Memory B cell (primary cell): ENCODE data around the gene AZIN2.
"Not testable (repeated sequence)": the region's sequence is repeated elsewhere in the genome, so short reads cannot be mapped to it uniquely, and the experiment has no call there.

ENCODE experiments used
- ATAC-seq: fragments of 150-1000 bp; cut with Tn5 transposase; 2 replicates; pipeline ENCODE4 v1.10.0; 2021; ENCODE audit warnings: low read depth, mild to moderate bottlenecking, moderate library complexity
- DNase-seq, 2 donors: peaks; one replicate each; pipeline ENCODE4 v3.0.0; 2022; ENCODE audit warnings: low spot score in 2 of 2
- H3K27ac Mint-ChIP-seq: one replicate; pipeline ENCODE4 v1.8.0; 2022; ENCODE audit warnings: mild to moderate bottlenecking, moderate library complexity, mixed read lengths
- H3K27me3 Mint-ChIP-seq: one replicate; pipeline ENCODE4 v1.8.0; 2022; ENCODE audit warnings: mixed read lengths
- H3K36me3 Mint-ChIP-seq: one replicate; pipeline ENCODE4 v1.8.0; 2022; ENCODE audit warnings: mild to moderate bottlenecking, mixed read lengths
- H3K4me1 Mint-ChIP-seq: one replicate; pipeline ENCODE4 v1.8.0; 2022; ENCODE audit warnings: mixed read lengths
- H3K4me3 Mint-ChIP-seq: one replicate; pipeline ENCODE4 v1.8.0; 2022; ENCODE audit warnings: mild to moderate bottlenecking, moderate library complexity, mixed read lengths
- H3K9me3 Mint-ChIP-seq: one replicate; pipeline ENCODE4 v1.8.0; 2022; ENCODE audit warnings: mixed read lengths

AZIN2 gene

DNA sequence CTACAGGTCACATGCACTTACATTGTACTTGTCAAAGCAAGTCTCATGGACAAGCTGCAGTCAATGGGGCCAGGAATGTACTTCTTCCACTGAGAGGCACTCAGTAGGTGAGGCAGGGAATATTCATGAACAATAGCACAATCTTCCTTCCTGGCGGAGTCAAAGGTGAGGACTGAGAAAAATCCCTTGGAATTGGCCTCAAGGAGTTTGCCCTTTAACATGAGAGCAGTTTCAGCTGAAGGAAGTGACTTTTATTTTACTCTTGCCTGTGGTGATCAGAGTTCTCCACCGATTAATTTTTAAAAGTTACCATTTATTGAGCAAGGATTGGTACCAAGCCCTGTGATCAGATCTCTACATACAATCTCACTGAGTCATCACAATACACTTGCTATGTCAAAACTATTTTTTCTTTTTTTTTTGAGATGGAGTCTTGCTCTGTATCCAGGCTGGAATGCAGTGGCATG lies 33.1 kb upstream of the AZIN2 start:
- DNase-seq (no peak), ATAC-seq (no peak)
- no peak overlapping the region for H3K27ac Mint-ChIP-seq
- H3K4me1 Mint-ChIP-seq: no peaks in the 10 kb centered on the region
- H3K36me3 Mint-ChIP-seq: peaks cover 2% of the 10 kb centered on the region
- no peak overlapping the region for H3K4me3 Mint-ChIP-seq
- peaks cover 3% of the 10 kb centered on the region for H3K9me3 Mint-ChIP-seq
- peaks cover 3% of the 10 kb centered on the region for H3K27me3 Mint-ChIP-seq

DNA sequence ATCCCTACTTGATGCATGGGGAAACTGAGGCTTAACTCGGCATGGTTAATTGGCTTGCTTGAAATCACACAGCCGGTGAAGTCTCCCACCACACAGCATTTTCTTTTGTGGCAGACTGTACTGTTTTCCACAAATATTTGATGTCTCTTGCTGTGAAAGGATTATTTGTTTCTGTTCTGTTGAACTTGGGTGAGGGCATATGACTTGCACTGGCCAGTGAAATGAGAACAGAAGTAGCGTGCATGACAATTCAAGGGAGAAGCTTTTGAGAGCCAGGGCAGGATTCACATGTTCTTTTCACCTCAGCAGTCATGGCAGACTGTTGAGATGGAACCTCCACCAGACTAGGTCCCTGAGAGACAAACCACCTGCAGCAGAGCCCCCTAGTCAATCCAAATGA lies 32.5 kb upstream of the AZIN2 start:
- Mint-ChIP-seq H3K4me1 (no peaks in the 10 kb centered on the region), H3K36me3 (peaks cover 2% of the 10 kb centered on the region), H3K9me3 (peaks cover 3% of the 10 kb centered on the region), H3K27ac (no peak overlapping the region), H3K27me3 (peaks cover 3% of the 10 kb centered on the region), H3K4me3 (no peak overlapping the region)
- no peak for DNase-seq
- no peak for ATAC-seq

DNA sequence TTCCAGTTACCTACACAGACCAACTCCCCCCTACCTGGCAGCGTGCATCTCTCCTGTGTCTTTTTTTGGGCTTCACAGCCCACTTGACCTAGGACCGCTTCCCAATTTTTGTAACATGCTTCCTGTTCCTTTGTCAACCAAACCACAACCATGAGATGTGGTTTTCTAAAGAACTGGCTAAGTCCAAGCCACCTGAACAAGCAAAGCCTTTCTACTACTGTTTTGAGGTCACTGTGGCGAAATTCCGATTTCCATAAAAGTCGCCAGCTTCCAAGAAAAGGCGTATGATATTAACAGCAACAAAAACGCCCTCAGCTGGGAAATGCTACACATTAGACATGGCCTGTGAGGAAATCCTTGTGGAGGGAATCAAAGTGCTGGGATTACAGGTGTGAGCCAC lies 31.6 kb upstream of the AZIN2 start:
- Mint-ChIP-seq H3K4me3 (no peak overlapping the region), H3K27ac (no peak overlapping the region), H3K27me3 (peaks cover 3% of the 10 kb centered on the region), H3K4me1 (no peaks in the 10 kb centered on the region), H3K9me3 (peaks cover 3% of the 10 kb centered on the region), H3K36me3 (peaks cover 2% of the 10 kb centered on the region)
- DNase-seq (no peak), ATAC-seq (no peak)

DNA sequence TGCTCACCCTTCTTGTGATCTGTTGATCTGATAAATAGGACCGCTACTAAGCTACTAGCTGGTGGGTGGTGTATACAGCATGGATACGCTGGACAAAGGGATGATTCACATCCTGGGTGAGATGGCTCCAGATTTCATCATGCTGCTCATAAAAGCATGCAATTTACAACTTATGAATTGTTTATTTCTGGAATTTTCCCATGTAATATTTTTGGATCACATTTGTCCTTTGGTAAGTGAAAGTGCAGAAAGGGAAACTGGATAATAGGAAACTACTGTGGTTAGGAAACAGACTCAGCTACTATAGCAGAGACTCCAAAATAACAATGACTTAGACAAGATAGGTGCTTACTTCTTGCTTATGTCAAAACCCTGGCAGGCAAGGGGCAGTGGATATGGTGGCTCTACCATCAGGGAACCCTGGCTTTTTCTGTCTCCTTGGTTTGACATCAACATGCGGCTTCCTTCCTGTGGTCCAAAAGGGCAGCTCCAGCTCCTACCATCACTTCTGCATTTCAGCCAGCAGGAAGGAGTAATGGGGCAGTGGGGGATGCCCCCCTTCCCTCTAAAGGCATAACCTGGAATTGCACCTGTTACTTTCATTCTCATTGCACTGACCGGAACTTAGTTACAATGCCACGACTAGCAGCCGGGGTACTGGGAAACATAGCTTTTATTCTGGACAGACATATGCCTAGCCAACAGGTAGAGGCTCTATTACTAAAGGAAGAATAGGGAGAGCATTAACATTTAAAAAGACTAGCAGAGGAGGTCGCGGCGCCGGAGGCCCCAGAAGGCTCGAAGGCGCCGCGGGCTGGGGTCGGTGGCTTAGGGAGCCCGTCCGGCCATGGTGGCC lies 30.5 kb upstream of the AZIN2 start:
- Mint-ChIP-seq H3K36me3 (peaks cover 2% of the 10 kb centered on the region), H3K9me3 (peaks cover 3% of the 10 kb centered on the region), H3K27me3 (peaks cover 3% of the 10 kb centered on the region), H3K27ac (no peak overlapping the region), H3K4me3 (no peak overlapping the region), H3K4me1 (peaks cover 4% of the 10 kb centered on the region)
- DNase-seq (no peak), ATAC-seq (no peak)

DNA sequence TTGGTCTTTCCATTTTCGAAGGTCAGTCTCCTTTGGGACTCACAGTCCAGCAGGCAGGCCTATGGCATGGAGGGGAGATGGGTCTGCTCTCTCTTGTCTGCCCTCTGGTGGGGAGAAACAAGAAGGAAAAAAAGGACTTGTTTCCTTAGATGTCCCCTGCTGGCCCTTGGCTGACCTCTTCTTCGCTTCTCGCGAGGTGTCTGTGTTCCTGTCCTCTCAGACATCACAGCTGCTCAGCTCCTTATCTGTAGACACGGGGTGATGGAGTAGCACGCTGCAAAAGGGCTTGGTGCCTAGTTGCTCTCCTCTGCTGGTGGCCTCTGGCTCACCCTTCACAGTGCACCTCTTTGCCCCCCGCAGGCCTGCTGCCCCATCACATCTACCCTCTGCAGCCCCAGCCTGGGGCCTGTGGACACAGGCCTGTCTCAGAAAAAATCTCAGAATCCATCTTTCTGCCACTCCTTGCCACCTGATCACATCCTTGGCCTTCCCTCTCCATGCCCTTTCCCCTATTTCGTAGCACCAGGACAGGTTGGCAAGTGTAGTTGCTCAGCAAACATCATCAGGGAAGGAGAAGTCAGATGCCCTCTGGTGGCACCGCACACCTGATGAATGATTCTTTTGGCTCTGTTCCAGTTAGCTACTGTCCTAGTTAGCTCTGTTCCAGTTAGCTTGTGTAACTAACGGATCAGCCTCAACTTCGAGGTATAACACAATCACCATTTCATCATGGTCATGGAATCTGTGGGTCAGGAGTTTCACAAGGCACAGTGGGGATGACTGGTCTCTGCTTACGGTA lies 25.5 kb upstream of the AZIN2 start:
- Mint-ChIP-seq H3K4me1 (peaks cover 10% of the 10 kb centered on the region), H3K27ac (no peak overlapping the region), H3K4me3 (no peak overlapping the region), H3K27me3 (no peaks in the 10 kb centered on the region), H3K9me3 (peaks cover 6% of the 10 kb centered on the region), H3K36me3 (peaks cover 6% of the 10 kb centered on the region)
- ATAC-seq (no peak), DNase-seq (peak in 1 of 2 donors; percentile 25)

DNA sequence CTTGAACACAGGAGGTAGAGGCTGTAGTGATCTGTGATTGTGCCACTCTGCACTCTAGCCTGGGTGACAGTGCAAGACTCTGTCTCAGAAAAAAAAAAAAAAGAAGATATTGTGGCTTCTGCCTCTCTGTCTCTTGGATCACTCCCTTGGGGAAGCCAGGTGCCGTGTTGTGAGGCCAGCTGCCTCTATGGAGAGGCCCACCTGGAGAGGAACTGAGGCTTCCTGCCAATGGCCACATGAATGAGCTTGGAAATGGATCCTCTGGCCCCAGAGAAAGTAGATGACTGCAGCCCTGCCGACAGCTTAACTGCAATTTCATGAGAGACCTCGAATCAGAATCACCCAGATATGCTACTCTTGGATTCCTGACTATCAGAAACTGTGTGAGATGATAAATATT lies 24.5 kb upstream of the AZIN2 start:
- DNase-seq: no peak
- ATAC-seq: no peak
- H3K9me3 Mint-ChIP-seq: peaks cover 4% of the 10 kb centered on the region
- peaks cover 10% of the 10 kb centered on the region for H3K4me1 Mint-ChIP-seq
- peaks cover 4% of the 10 kb centered on the region for H3K36me3 Mint-ChIP-seq
- H3K27ac Mint-ChIP-seq: no peak overlapping the region
- H3K27me3 Mint-ChIP-seq: no peaks in the 10 kb centered on the region
- no peak overlapping the region for H3K4me3 Mint-ChIP-seq

DNA sequence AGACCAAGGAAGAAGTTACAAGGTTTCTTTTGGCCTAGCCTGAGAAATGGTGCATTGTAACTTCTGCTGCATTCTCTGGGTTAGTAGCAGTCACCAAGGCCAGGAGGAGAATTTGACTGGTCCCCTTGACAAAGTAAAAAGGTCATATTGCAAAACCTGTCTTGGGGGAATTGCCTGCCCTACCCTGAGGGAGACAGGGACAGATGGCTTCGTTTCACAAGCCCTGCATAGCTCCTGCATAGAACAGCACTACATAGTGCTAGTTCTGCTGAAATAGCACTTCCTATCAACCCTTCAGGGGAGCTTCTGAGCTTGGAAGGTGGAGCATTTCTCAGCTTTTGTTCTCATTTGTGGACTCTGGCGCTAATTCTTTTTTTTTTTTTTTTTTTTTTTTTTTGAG lies 23.9 kb upstream of the AZIN2 start:
- DNase-seq: no peak
- no peak for ATAC-seq
- H3K36me3 Mint-ChIP-seq: peaks cover 7% of the 10 kb centered on the region
- peaks cover 7% of the 10 kb centered on the region for H3K9me3 Mint-ChIP-seq
- no peak overlapping the region for H3K4me3 Mint-ChIP-seq
- peaks cover 10% of the 10 kb centered on the region for H3K4me1 Mint-ChIP-seq
- no peak overlapping the region for H3K27ac Mint-ChIP-seq
- no peaks in the 10 kb centered on the region for H3K27me3 Mint-ChIP-seq

DNA sequence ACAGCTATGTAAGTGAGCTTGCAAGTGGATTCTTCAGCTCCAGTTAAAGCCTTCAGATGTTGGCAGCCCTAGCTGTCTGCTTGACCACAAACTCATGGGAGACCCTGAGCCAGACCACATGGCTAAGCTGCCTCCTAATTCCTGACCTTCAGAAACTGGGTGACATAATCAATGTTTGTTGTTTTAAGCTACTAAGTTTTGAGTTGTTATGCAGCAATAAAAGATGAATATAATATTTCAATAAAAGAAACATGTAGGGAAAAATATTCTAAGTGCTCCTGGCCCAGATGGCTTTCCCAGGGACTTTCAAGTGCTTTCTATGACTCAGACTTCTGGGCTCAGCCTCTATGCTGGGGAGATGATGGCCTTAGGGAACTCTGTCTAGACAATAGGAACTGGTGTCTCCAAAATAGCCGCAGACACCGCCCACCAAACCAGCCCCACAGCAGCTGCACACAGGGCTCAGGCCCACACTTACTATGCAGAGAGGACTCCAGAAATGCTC lies 20.3 kb upstream of the AZIN2 start:
- H3K27me3 Mint-ChIP-seq: no peaks in the 10 kb centered on the region
- DNase-seq: no peak

DNA sequence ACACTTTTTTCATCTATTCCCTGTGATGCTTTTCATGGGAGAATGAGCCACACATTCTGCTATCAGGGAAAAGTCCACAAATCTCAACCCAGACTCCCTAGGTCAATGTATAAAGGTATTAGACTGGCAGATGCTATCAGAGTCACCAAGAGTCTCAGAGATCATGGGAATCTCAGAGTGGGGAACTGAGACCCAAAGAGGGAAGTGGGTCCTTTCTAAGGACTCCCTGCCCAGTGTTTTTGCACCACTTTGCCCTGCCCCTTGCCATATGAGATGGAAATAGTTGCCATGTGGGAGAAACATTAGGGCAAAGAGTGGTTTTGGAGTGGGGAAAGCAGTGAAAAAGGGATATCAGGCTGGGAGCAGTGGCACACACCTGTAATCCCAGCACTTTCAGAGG lies 19.1 kb upstream of the AZIN2 start:
- Mint-ChIP-seq H3K4me1 (peaks cover 4% of the 10 kb centered on the region), H3K27ac (no peak overlapping the region), H3K36me3 (peaks cover 16% of the 10 kb centered on the region), H3K9me3 (peaks cover 28% of the 10 kb centered on the region), H3K4me3 (no peak overlapping the region), H3K27me3 (no peaks in the 10 kb centered on the region)
- DNase-seq: no peak
- no peak for ATAC-seq

More for the DNA sequence above, 20.3 kb upstream of the AZIN2 start:
- Mint-ChIP-seq H3K4me3 (no peak overlapping the region), H3K36me3 (peaks cover 16% of the 10 kb centered on the region), H3K9me3 (peaks cover 27% of the 10 kb centered on the region), H3K27ac (no peak overlapping the region), H3K4me1 (peaks cover 5% of the 10 kb centered on the region)
- no peak for ATAC-seq

DNA sequence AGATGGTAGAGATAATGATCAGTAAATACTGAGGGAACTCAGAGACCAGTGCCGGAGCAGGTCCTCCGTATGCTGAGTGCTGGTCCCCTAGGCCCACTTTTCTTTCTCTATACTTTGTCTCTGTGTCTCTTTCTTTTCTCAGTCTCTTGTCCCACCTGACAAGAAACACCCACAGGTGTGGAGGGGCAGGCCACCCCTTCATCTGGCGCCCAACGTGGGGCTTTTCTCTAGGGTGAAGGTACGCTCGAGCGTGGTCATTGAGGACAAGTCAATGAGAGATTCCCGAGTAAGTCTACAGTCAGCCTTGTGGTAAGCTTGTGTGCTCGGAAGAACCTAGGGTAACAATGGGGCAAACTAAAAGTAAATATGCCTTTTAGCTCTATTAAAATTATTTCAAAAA lies 16.7 kb upstream of the AZIN2 start:
- not testable (repeated sequence) for ATAC-seq, H3K27ac Mint-ChIP-seq, DNase-seq, H3K27me3 Mint-ChIP-seq, H3K4me3 Mint-ChIP-seq, H3K4me1 Mint-ChIP-seq
- H3K9me3 Mint-ChIP-seq: peaks cover 32% of the 10 kb centered on the region
- H3K36me3 Mint-ChIP-seq: peaks cover 18% of the 10 kb centered on the region

DNA sequence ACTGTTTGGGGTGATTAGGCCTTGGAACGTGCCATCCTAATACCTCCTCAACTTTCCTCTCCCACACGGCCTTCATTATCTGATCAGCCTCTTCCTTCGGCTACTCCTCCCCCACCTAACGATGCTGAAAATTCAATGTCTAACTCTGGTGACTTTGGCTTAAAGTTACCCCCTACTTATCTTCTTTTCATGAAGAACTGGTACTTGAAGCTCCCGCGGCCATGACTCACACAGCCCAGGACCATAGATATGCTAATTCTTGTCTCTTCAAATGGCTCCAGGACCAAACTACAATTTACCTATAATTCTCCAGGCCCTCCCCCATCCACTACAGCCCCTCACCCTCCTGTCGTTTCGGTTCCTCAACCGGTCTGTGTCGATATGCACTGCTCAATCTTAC lies 15.7 kb upstream of the AZIN2 start:
- no peak overlapping the region for H3K27ac Mint-ChIP-seq
- no peak overlapping the region for H3K4me3 Mint-ChIP-seq
- ATAC-seq (no peak), DNase-seq (no peak)
- H3K4me1 Mint-ChIP-seq: peaks cover 2% of the 10 kb centered on the region
- H3K27me3 Mint-ChIP-seq: peaks cover 3% of the 10 kb centered on the region
- peaks cover 18% of the 10 kb centered on the region for H3K36me3 Mint-ChIP-seq
- H3K9me3 Mint-ChIP-seq: peaks cover 32% of the 10 kb centered on the region

DNA sequence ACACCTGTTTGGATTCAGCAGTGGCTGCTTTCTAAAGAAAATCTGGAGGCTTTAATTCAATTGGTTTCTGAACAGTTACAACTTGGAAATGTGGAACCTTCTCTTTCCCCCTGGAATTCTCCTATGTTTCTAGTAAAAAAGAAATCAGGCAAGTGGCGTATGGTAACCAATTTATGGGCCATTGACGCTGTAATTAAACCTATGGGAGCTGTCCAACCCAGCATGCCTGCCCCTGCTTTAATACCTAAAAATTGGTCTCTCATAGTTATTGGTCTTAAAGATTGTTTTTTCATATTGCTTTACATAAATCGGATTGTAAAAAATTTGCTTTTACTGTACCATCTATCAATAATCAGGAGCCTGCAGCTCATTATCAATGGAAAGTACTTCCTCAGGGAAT lies 14.5 kb upstream of the AZIN2 start:
- H3K4me3 Mint-ChIP-seq, DNase-seq, H3K27me3 Mint-ChIP-seq, ATAC-seq, H3K27ac Mint-ChIP-seq, H3K4me1 Mint-ChIP-seq: not testable (repeated sequence)
- H3K9me3 Mint-ChIP-seq: peaks cover 36% of the 10 kb centered on the region
- peaks cover 18% of the 10 kb centered on the region for H3K36me3 Mint-ChIP-seq

DNA sequence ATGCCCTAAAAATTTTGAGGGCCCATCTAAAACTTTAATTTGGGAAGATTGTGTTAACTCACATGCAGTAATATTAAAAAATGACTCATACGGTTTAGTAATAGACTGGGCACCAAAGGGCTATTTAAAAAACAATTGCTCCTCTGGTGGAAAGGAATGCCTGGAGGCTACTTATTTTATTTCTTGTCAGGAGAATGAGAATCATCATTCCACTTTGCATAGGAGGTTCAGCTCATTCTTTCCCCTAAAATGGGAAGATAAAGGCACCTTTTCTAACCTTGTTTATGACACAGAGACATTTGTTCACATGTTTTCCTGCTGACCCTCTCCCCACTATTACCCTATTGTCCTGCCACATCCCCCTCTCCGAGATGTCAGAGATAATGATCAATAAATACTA lies 12.8 kb upstream of the AZIN2 start:
- not testable (repeated sequence) for ATAC-seq, H3K4me1 Mint-ChIP-seq, DNase-seq, H3K4me3 Mint-ChIP-seq, H3K27ac Mint-ChIP-seq, H3K27me3 Mint-ChIP-seq
- Mint-ChIP-seq H3K9me3 (peaks cover 28% of the 10 kb centered on the region), H3K36me3 (peaks cover 13% of the 10 kb centered on the region)

DNA sequence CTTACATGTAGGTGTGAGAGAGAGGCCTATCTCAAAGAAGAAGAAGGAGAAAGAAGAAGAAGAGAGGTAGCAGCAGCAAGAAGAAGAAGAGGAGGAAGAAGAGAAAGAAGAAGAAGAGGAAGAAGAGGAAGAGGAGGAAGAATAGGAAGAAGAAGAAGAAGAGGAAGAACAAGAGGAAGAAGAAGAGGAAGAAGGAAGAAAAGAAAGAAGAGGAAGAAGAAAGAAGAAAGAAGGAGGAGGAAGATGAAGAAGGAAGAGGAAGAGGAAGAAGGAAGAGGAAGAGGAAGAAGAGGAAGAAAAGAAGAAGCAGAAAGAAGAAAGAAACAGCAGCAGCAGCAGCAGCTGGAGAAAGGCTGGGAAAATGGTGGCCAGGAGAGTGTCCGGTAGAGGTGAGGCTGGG lies 10.3 kb upstream of the AZIN2 start:
- Mint-ChIP-seq H3K4me1 (peaks cover 7% of the 10 kb centered on the region), H3K27ac (peak overlapping the region; percentile 3), H3K36me3 (peaks cover 6% of the 10 kb centered on the region), H3K9me3 (peaks cover 13% of the 10 kb centered on the region), H3K27me3 (peaks cover 3% of the 10 kb centered on the region), H3K4me3 (no peak overlapping the region)
- no peak for DNase-seq
- no peak for ATAC-seq
